RWPE2 (cell line): ENCODE data around the gene PDHA1.

Source experiments
- ATAC-seq: fragments of 200-7000 bp; cut with Tn5 transposase; 3 replicates; pipeline ENCODE4 v1.9.1; 2021; ENCODE audit warnings: low read depth
- DNase-seq: peaks from one replicate; pipeline ENCODE4 v3.0.0-alpha.2; 2020; ENCODE audit warnings: low spot score
- H3K27ac ChIP-seq: fragments of 450-650 bp; 2 replicates; pipeline ENCODE4 v1.5.1; 2017; ENCODE audit warnings: mild to moderate bottlenecking; ENCODE audit not compliant: poor library complexity, severe bottlenecking
- H3K27me3 ChIP-seq: fragments of 250-450 bp; sonication (Bioruptor Pico); 2 replicates; pipeline ENCODE4 v1.5.1; 2021; ENCODE audit warnings: mild to moderate bottlenecking, moderate library complexity; ENCODE audit not compliant: insufficient read depth, poor library complexity, severe bottlenecking
- H3K36me3 ChIP-seq: fragments of 250-450 bp; sonication (Bioruptor Pico); 2 replicates; pipeline ENCODE4 v1.5.1; 2020; ENCODE audit warnings: low read depth, mild to moderate bottlenecking, moderate library complexity
- H3K4me1 ChIP-seq: fragments of 250-450 bp; sonication (Bioruptor Pico); 2 replicates; pipeline ENCODE4 v1.5.1; 2021; ENCODE audit warnings: mild to moderate bottlenecking, moderate library complexity; ENCODE audit not compliant: insufficient read depth, poor library complexity, severe bottlenecking
- H3K4me3 ChIP-seq: fragments of 250-450 bp; sonication (Bioruptor Pico); 2 replicates; pipeline ENCODE4 v1.5.1; 2021; ENCODE audit warnings: mild to moderate bottlenecking, moderate library complexity; ENCODE audit not compliant: severe bottlenecking
- H3K9me3 ChIP-seq: fragments of 250-450 bp; sonication (Bioruptor Pico); 2 replicates; pipeline ENCODE4 v1.5.1; 2021; ENCODE audit warnings: mild to moderate bottlenecking, moderate library complexity; ENCODE audit not compliant: severe bottlenecking
- CTCF ChIP-seq: fragments of 450-650 bp; IDR thresholded peaks from one replicate; pipeline ENCODE4 v1.5.1; 2017; ENCODE audit warnings: mild to moderate bottlenecking, moderate library complexity; ENCODE audit not compliant: poor library complexity, severe bottlenecking

Gene PDHA1

GRCh38 chrX:19382555-19383145, 38.9 kb downstream of the PDHA1 start:
- no peak for DNase-seq
- Histone ChIP-seq H3K27ac (no peak overlapping the region), H3K4me3 (no peak overlapping the region), H3K27me3 (no peaks in the 10 kb centered on the region), H3K4me1 (no peaks in the 10 kb centered on the region), H3K9me3 (no peaks in the 10 kb centered on the region), H3K36me3 (no peaks in the 10 kb centered on the region)
- peak; percentile 39 for TF ChIP-seq CTCF
- ATAC-seq, result peak; percentile 50; the same call in 2 of the 3 replicates

- H3K4me1 ChIP-seq, result no peaks in the 10 kb centered on the region
- H3K9me3 ChIP-seq, result no peaks in the 10 kb centered on the region
- no peaks in the 10 kb centered on the region for H3K27me3 ChIP-seq
- no peak for ATAC-seq
- TF ChIP-seq CTCF, result no peak
- no peak overlapping the region for H3K27ac ChIP-seq
- no peak for DNase-seq
- no peak overlapping the region for H3K4me3 ChIP-seq
- no peaks in the 10 kb centered on the region for H3K36me3 ChIP-seq
These were observed 43.0 kb downstream of the PDHA1 start for GRCh38 chrX:19386679-19387078.

GRCh38 chrX:19388064-19388679, 44.4 kb downstream of the PDHA1 start:
- no peak overlapping the region for H3K4me3 ChIP-seq
- no peaks in the 10 kb centered on the region for H3K27me3 ChIP-seq
- no peaks in the 10 kb centered on the region for H3K4me1 ChIP-seq
- no peak for ATAC-seq
- H3K9me3 ChIP-seq, result no peaks in the 10 kb centered on the region
- DNase-seq, result no peak
- no peak for TF ChIP-seq CTCF
- H3K27ac ChIP-seq, result no peak overlapping the region
- no peaks in the 10 kb centered on the region for H3K36me3 ChIP-seq

- TF ChIP-seq CTCF, result no peak
- Histone ChIP-seq H3K4me3 (no peak overlapping the region), H3K4me1 (no peaks in the 10 kb centered on the region), H3K27ac (no peak overlapping the region), H3K36me3 (no peaks in the 10 kb centered on the region), H3K27me3 (no peaks in the 10 kb centered on the region), H3K9me3 (no peaks in the 10 kb centered on the region)
- no peak for DNase-seq
- ATAC-seq, result no peak
These were observed 45.0 kb downstream of the PDHA1 start for GRCh38 chrX:19388741-19389140.

GRCh38 chrX:19389227-19389845, 45.6 kb downstream of the PDHA1 start:
- TF ChIP-seq CTCF, result no peak
- H3K4me3 ChIP-seq, result no peak overlapping the region
- no peak for ATAC-seq

More at GRCh38 chrX:19389227-19389845, 45.6 kb downstream of the PDHA1 start:
- DNase-seq, result no peak
- H3K36me3 ChIP-seq, result no peaks in the 10 kb centered on the region
- no peak overlapping the region for H3K27ac ChIP-seq
- no peaks in the 10 kb centered on the region for H3K27me3 ChIP-seq
- no peaks in the 10 kb centered on the region for H3K9me3 ChIP-seq
- no peaks in the 10 kb centered on the region for H3K4me1 ChIP-seq
